Lower leg skin (tissue), 3 donors: ENCODE data around the gene MPST.

ENCODE experiments used
- POLR2A ChIP-seq, 2 donors: fragments of 450-650 bp; IDR thresholded peaks; one replicate each; pipeline ENCODE4 v1.6.1; 2016 to 2017; ENCODE audit warnings: antibody characterized with exemption in 2 of 2, mild to moderate bottlenecking in 1 of 2, moderate library complexity in 1 of 2
- TF ChIP-seq, protein P1 (sequence below), 3 donors: fragments of 450-650 bp; IDR thresholded peaks; one replicate each; pipeline ENCODE4 v1.5.1; 2016; ENCODE audit warnings: antibody characterized with exemption in 3 of 3, mild to moderate bottlenecking in 3 of 3, moderate library complexity in 2 of 3

DNA sequence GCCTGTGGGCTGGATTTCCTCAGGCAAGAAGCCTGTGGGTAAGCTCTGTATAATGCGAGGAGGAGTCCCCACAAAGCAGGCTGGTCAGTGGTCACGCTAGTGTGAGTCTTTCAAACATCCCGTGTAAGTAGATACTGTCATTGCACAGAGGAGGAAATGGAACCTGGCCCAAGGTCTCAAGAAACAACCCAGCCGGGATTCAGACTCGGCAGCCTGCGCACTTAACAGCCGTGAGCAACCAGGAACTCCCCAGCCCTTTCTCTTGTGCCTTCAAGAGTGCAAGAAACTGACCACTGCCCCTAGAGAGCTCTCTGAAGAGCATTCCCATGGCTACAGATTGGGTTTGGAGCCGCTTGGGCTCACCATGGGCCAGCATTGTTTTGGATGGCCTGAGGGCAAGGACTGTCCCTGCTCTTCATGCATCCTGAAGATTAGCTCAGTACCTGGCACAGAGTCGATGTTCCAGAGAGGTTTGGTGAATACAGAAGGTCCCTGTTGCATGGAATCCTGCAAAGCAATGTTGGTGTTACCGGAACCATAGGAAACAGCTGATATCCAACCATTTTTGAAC lies 6.0 kb downstream of the MPST start:
- TF ChIP-seq, protein P1, sequence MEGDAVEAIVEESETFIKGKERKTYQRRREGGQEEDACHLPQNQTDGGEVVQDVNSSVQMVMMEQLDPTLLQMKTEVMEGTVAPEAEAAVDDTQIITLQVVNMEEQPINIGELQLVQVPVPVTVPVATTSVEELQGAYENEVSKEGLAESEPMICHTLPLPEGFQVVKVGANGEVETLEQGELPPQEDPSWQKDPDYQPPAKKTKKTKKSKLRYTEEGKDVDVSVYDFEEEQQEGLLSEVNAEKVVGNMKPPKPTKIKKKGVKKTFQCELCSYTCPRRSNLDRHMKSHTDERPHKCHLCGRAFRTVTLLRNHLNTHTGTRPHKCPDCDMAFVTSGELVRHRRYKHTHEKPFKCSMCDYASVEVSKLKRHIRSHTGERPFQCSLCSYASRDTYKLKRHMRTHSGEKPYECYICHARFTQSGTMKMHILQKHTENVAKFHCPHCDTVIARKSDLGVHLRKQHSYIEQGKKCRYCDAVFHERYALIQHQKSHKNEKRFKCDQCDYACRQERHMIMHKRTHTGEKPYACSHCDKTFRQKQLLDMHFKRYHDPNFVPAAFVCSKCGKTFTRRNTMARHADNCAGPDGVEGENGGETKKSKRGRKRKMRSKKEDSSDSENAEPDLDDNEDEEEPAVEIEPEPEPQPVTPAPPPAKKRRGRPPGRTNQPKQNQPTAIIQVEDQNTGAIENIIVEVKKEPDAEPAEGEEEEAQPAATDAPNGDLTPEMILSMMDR (IDR thresholded peaks at IDR 0.05) = no peak
- no peak for TF ChIP-seq POLR2A (IDR thresholded peaks at IDR 0.05)
